Heart right ventricle (tissue), 16 donors: ENCODE measurements around the gene LAG3. TPM values are rescaled to one million over a fixed set of nuclear protein-coding genes. Genes with fewer than 3 reads are reported as not detected.

Experiments
- ATAC-seq, 8 donors: fragments of 200-7000 bp; cut with Tn5 transposase; one replicate each; pipeline ENCODE4 v1.9.1; 2020; ENCODE audit warnings: mild to moderate bottlenecking in 8 of 8, moderate library complexity in 8 of 8, moderate number of reproducible peaks in 1 of 8
- DNase-seq, 2 donors: peaks; one replicate each; pipeline ENCODE4 v3.0.0-alpha.2; 2020
- H3K27ac ChIP-seq, 10 donors: fragments of 200-600 bp; sonication (generic) in 2 of 10; one replicate each; pipeline versions ENCODE4 v1.5.0 to v1.8.0; 2020 to 2022; ENCODE audit warnings: mild to moderate bottlenecking in 3 of 10
- H3K27me3 ChIP-seq, 7 donors: fragments of 200-600 bp; one replicate each; pipeline ENCODE4 v1.8.0; 2021 to 2022; ENCODE audit warnings: mild to moderate bottlenecking in 2 of 7
- H3K36me3 ChIP-seq, 9 donors: fragments of 200-600 bp; sonication (generic) in 1 of 9; one replicate each; pipeline versions ENCODE4 v1.5.0 to v1.8.0; 2020 to 2022; ENCODE audit warnings: mild to moderate bottlenecking in 2 of 9
- H3K4me1 ChIP-seq, 9 donors: fragments of 200-600 bp; sonication (generic) in 1 of 9; one replicate each; pipeline versions ENCODE4 v1.5.0 to v1.8.0; 2020 to 2022; ENCODE audit warnings: mild to moderate bottlenecking in 4 of 9
- H3K4me3 ChIP-seq, 10 donors: fragments of 200-600 bp; sonication (generic) in 2 of 10; one replicate each; pipeline versions ENCODE4 v1.5.0 to v1.8.0; 2020 to 2022; ENCODE audit warnings: mild to moderate bottlenecking in 7 of 10, moderate library complexity in 2 of 10
- H3K9me3 ChIP-seq, 11 donors: fragments of 200-600 bp in 10 of 11; sonication (generic) in 2 of 11; one replicate each; pipeline versions ENCODE4 v1.5.0 to v1.8.0; 2013 to 2022; ENCODE audit warnings: mild to moderate bottlenecking in 2 of 11, control low read depth in 1 of 11, moderate library complexity in 1 of 11
- CTCF ChIP-seq, 9 donors: fragments of 200-600 bp; sonication (generic) in 2 of 9; IDR thresholded peaks; one replicate each; pipeline versions ENCODE4 v1.5.0 to v1.8.0; 2021 to 2022; ENCODE audit warnings: antibody characterized with exemption in 9 of 9, mild to moderate bottlenecking in 5 of 9, moderate library complexity in 1 of 9
- WGBS, 2 donors: extraction: QIAGEN DNeasy Blood & Tissue Kit; methylation state at CpG; one replicate each; pipeline ENCODE4 v1.1.7; 2013; ENCODE audit warnings: inconsistent platforms in 1 of 2; 5-methylcytosine and 5-hydroxymethylcytosine counted together
- intact Hi-C, 10 donors: fragments of 100-400 bp; cut with DNase I; formaldehyde crosslinking; loops; one replicate each; pipeline versions ENCODE4 v1.11.1 to v1.14.2; 2022
- polyA plus RNA-seq, 2 donors: library from polyadenylated mRNA; stranded (reverse); fragments of 200-250 nt; gene quantifications; one replicate each; pipeline ENCODE4 v1.2.3, GENCODE V29; 2013
- total RNA-seq, 10 donors: library from RNA; stranded (reverse); fragmentation: NEBNext Ultra II Directional in 3 of 10; extraction: Animal tissue kit (Norgen Biotek cat#: 25700) in 3 of 10; gene quantifications; one replicate each; pipeline versions ENCODE4 v1.2.1 to v1.2.4, GENCODE V29; 2021 to 2023
- donor health status: Arrhythmogenic right ventricular cardiomyopathy.
- donor health status: ischemic (EF 13 %, LVEDD 7.1; RV severe dilation, severe dysfunction).
- donor health status: healthy with polysubstance abuse.
- donor health status: DM: no; HTN: yes; CAD: no.
- donor health status: DM: no; HTN: no; CAD: no.
- donor health status: ischemic (EF 25% LVEDD 6.9; RV normal size, moderate dysfunction).
- donor health status: ischemic (EF 25% LVEDD 5.7; RV mildly dilated, moderate dysfunction).
- donor health status: healthy.
- donor health status: DM: yes; HTN: yes; CAD: no.
- donor health status: Ischemic cardiomyopathy.
- donor health status: ischemic (EF 35%, LVEDD 5.7; RV mildly dilated, moderate dysfunction).
- donor health status: nonischemic (EF 11% LVEDD 7.7; RV severe dilation, severe dysfunction).
- donor health status: DM: yes; HTN: yes; CAD: no.
- donor health status: PGD.
- donor health status: ischemic (EF 29% LVEDD 5.4; RV normal size, mild dysfunction).
- donor health status: nonischemic (EF 23%, LVEDD 6.1; RV moderate dilation, normal function).

The LAG3 gene
- total and polyA plus RNA-seq, 12 donors: 0.13 to 2.1 (median 0.26) TPM; not detected in 2

- no peak overlapping the region for H3K4me3 ChIP-seq
- TF ChIP-seq CTCF (IDR thresholded peaks at IDR 0.05): no peak
- intact Hi-C loops: loop anchor here in 1 of 10 donors (10.0 kb wide), 1 partner anchor 65 kb away; the partner anchor contains the start of genes GPR162 and P3H3
These were observed 12.6 kb upstream of the LAG3 start for GRCh38 chr12:6759741-6760140.

GRCh38 chr12:6763380-6763779, 8.9 kb upstream of the LAG3 start:
- ATAC-seq: no peak
- peak overlapping the region; percentile 76 to 99 (median 94) for H3K27ac ChIP-seq
- intact Hi-C loops: no loop called here
- TF ChIP-seq CTCF (IDR thresholded peaks at IDR 0.05): no peak
- peak overlapping the region in 6 of 10 donors; percentile 21 to 81 (median 32) for H3K4me3 ChIP-seq
- H3K9me3 ChIP-seq: no peaks in the 10 kb centered on the region
- 70 to 72% methylated on average over 4 of the region's 4 CpGs for WGBS, 2 donors
- peaks cover 5 to 44% (median 36%) of the 10 kb centered on the region in 9 donors for H3K4me1 ChIP-seq
- H3K27me3 ChIP-seq: peaks cover 0 to 24% (median 0%) of the 10 kb centered on the region in 7 donors
- no peak for DNase-seq
- H3K36me3 ChIP-seq: no peaks in the 10 kb centered on the region

More at GRCh38 chr12:6759741-6760140, 12.6 kb upstream of the LAG3 start:
- 90 to 92% methylated on average over 5 of the region's 5 CpGs for WGBS, 2 donors
- DNase-seq (no peak), ATAC-seq (no peak)
- peaks cover 3 to 27% (median 15%) of the 10 kb centered on the region in 9 donors for H3K4me1 ChIP-seq
- no peak overlapping the region for H3K27ac ChIP-seq
- H3K9me3 ChIP-seq: no peaks in the 10 kb centered on the region
- H3K36me3 ChIP-seq: no peaks in the 10 kb centered on the region
- peaks cover 0 to 4% (median 0%) of the 10 kb centered on the region in 7 donors for H3K27me3 ChIP-seq

DNA sequence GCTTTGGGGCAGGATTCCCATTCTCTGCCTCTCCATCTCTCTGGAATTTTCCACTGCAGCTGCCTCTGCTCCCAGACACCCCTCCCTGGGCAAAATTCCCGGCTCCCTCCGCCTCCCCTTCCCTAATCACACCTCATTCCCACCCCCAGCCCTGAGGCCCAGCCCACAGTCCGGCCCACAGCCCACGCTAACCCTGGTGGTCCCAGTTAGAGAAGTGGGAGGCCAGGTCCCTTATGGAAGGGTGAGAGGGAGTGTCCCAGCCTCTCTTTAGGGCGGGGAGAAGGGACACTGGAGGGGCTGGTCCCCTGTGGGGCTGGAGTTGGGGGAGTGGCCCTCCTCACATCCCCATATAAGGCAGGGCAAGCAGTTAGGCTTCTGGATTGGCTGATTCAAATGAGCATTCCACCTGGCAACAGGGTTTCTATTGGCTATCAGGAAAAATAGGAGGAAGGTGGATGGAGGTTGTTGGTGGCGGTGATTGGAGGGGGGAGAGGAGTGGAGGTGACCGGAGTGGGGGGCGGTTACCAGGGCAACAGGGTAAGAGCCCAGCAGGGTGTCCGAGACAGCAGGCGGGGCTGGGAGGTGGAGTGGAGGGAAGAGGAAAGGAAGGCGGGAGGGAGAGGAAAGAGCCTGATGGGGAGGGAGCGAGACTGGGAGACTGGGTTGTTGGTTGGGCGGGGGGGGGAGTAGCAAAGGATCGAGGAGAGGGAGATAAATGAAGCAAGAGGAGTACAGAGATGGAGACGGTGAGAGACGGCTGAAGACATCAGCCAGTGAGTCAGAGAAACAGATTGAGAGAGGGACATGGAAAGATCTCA, 8.1 kb upstream of the LAG3 start:
- Histone ChIP-seq H3K36me3 (peaks cover 0 to under 1% (median 0%) of the 10 kb centered on the region in 9 donors), H3K4me3 (peak overlapping the region in 9 of 10 donors; percentile 13 to 81 (median 31)), H3K27ac (peak overlapping the region; percentile 87 to 99 (median 94)), H3K4me1 (peaks cover 7 to 52% (median 42%) of the 10 kb centered on the region in 9 donors), H3K9me3 (no peaks in the 10 kb centered on the region), H3K27me3 (peaks cover 0 to 27% (median 0%) of the 10 kb centered on the region in 7 donors)
- 1% methylated on average over 15 to 16 of the region's 16 CpGs for WGBS, 2 donors
- ATAC-seq: peak; percentile 80 to 92 (median 88)
- DNase-seq: peak; percentile 93 to 96
- no peak for TF ChIP-seq CTCF (IDR thresholded peaks at IDR 0.05)
- intact Hi-C loops: loop anchor here in 2 of 10 donors (1.0 kb wide), 1 partner anchor 11 kb away; the partner anchor contains the start of gene MLF2 (in 2 of the 2)

- peaks cover 7 to 58% (median 42%) of the 10 kb centered on the region in 9 donors for H3K4me1 ChIP-seq
These were observed 7.2 kb upstream of the LAG3 start for GRCh38 chr12:6765048-6765633.

More at GRCh38 chr12:6765048-6765633, 7.2 kb upstream of the LAG3 start:
- H3K27me3 ChIP-seq: peaks cover 0 to 27% (median 0%) of the 10 kb centered on the region in 7 donors
- WGBS, 2 donors: 32 to 33% methylated on average over 7 of the region's 7 CpGs
- H3K4me3 ChIP-seq: peak overlapping the region in 9 of 10 donors; percentile 69 to 90 (median 81)
- no peak for DNase-seq
- ATAC-seq: no peak
- H3K27ac ChIP-seq: peak overlapping the region; percentile 87 to 99 (median 94)
- intact Hi-C loops: loop anchor here in 2 of 10 donors (5.0 kb wide), 2 partner anchors 62 to 78 kb away; partner anchors contain the start of genes P3H3 (in 1 of the 2) and ZNF384 (in 1 of the 2)
- peaks cover 0 to 10% (median 0%) of the 10 kb centered on the region in 9 donors for H3K36me3 ChIP-seq
- no peaks in the 10 kb centered on the region for H3K9me3 ChIP-seq
- TF ChIP-seq CTCF (IDR thresholded peaks at IDR 0.05): no peak
